HG02642 (cell line): ENCODE results near the gene TXLNB.

Experiments used
- ATAC-seq: cut with Tn5 transposase; IDR thresholded peaks from one replicate; pipeline ENCODE4 v1.9.1; 2021; ENCODE audit warnings: mild to moderate bottlenecking; ENCODE audit not compliant: unreplicated experiment, poor library complexity

Gene TXLNB

DNA sequence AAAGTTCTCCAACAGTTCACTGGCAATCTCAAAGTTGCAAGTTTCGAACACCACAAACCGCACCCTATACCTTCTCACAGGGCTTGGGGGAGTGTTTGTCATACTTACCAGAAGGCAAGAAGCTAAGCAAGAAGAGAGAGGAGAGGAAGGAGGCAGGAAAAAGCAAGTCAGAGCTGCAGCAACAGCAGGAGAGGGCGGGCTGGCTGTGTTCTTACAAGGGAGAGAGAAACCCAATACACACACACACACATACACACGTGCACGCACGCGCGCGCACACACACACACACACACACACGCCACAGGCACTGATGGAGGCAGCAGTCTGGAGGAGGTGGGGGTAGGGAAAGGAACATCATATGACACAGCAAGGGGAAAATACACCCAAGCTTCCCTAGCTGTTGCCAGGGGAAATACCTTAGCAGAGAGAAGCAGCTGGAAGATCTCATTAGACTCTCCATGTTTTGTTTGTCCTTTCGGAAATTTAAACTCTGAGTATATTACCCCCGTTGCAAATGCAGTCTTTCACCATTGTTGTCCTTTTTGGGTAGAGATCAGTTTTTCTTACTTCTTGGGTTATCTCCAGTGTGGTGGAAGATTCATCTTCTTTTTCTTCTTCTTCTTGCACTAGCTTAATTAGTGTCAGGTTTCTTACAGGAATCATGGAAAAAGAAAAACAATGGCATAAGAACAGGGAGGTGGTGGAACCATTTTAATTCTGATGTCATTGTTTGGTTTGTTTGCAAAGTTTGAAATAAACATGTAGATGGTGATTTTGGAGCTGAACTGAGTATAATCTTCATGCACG, at the start of gene TXLNB:
TXLNB (minus strand) TSS at position 186 of the 807 bp plus-strand sequence. CDS start 3,099 bp downstream, outside the sequence.
- ATAC-seq: peak; percentile 76

DNA sequence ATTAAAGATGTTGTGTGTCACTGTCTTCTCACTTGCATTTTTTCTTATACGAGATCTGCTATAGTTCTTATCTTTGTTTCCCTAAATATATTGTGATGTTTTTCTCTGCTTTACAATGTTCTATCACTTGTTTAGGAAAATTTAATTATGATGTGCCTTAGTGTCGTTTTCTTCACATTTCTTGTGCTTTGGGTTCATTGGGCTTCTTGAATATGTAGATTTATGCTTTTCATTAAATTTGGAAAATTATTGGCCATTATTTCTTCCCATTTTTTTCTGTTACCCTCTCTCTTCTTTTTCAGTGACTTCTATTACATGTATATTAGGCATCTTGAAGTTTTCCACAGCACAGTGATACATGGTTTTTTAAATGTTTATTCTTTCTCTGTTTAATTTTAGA, 49.3 kb upstream of the TXLNB start:
- no peak for ATAC-seq

GRCh38 chr6:139338795-139339194, 47.0 kb upstream of the TXLNB start:
- ATAC-seq: no peak

- ATAC-seq: no peak
Measured at GRCh38 chr6:139337830-139338229, 46.0 kb upstream of the TXLNB start.

GRCh38 chr6:139337001-139337400, 45.2 kb upstream of the TXLNB start:
- ATAC-seq: no peak

- ATAC-seq: no peak
Measured at GRCh38 chr6:139336488-139336887, 44.7 kb upstream of the TXLNB start.

- ATAC-seq: no peak
Measured at GRCh38 chr6:139335447-139336210, 43.8 kb upstream of the TXLNB start.

DNA sequence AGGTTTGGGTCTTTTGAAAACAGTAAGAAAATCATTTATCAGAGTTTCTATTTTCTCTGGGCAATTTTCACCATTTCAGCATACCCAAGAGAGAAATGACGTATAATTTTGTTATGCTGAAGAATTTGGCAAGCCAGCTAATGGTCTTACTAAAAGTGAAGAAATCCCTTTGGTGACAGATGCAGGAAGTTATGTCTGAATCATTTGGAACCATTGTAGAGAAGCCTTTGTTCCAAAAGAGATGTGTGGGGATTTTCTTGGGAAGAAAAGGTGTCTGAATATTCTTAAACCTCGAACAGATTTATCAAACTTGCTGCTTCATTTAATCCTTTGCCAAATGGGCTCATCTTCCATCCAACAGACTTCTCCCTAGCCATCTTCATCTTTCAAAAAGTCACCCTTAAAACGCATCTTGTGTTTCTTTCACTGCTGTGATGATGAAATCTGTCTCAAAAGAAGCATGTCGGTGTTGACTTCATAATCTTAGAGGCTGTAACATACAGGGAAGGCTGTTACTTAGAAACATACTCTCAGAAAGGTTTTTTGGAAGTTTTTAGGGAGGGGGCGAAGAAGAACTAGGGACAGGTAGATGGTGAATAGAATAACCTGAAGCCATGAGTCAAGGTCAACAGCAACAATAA, 43.1 kb upstream of the TXLNB start:
- no peak for ATAC-seq

GRCh38 chr6:139330826-139331500, 39.2 kb upstream of the TXLNB start:
- no peak for ATAC-seq

DNA sequence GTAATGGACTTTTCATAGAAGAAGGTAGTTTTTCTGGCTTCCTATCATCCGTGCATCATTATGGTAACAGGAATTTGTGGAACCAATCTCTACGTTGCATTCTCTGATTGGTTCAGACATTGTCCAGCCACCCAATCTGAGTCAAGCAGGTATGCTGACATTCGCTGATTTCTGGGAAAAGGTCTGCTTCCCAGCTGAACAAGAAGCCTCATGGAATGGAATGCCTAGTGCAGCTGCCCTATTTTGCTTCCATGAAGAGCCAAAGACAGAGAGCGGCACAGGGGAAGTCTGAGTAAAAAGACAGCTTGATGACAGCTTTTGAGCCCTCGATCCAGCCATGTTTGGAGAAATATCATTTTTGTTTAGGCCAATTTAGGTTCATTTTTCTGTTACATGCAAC, 38.5 kb upstream of the TXLNB start:
- ATAC-seq: no peak

DNA sequence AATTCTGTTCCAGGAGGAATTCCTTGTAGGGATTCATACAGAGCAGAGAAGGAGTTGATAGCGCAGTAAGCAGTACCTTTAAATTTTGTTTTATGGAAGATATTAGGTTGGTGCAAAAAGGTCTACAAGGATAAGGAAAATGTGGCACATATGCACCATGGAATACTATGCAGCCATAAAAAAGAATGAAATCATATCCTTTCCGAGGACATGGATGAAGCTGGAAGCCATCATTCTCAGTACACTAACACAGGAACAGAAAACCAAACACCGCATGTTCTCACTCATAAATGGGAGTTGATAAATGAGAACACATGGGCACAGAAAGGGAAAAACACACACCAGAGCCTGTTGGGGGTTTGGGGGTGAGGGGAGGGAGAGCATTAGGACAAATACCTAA, 37.4 kb upstream of the TXLNB start:
- ATAC-seq: no peak

GRCh38 chr6:139327038-139327437, 35.2 kb upstream of the TXLNB start:
- ATAC-seq: peak; percentile 79

DNA sequence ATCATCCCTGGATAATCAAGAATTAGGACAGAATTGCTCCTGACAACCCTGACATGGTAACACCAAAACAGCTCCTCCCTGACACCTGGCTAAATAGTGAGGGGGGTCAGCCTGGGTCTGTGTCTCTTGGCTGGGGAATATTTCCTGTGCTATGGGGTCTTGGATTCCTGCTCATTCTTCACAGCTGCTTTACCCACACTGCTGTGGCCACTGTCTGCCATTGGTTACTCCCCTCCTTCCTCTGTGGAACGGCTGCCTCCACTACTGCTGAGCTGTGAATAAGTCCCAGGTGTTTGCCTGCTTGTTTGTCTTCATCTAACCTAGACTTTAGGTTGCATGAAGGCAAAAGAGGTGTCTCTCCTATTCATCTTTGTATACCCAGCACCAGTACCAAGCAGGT, 33.9 kb upstream of the TXLNB start:
- ATAC-seq: no peak

- no peak for ATAC-seq
Measured at GRCh38 chr6:139325125-139325524, 33.3 kb upstream of the TXLNB start.

DNA sequence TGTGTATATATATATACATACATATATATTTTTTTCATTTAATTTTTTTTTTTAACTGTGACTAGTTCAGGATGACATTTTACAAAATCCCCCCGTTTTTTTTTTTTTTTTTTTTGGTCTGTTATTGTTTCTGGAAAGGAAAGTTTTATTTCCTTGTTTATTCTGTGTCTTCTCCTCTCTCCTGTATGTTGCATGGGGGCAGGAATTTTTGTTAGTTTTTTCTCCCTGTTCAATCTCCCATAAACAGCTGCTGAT, 32.4 kb upstream of the TXLNB start:
- no peak for ATAC-seq

GRCh38 chr6:139323511-139324300, 31.9 kb upstream of the TXLNB start:
- ATAC-seq: peak; percentile 30

DNA sequence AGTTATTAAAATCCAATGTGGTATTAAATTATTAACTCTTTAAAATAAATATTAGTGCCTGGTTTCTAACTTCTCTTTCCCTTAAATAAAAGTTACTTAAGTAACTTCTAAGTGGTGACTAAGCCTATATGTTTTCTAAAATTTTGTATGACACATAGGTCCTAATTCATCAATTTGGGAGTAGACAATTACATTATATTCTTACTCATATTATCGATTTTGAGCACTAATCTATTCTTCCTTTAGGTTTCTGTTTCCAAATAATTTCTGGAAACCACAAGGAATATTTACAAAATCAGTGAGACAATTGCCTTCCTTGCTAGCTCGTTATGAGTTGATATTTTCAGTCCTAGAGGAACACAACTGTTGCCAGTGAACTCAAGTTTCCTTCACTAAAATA, 28.3 kb upstream of the TXLNB start:
- no peak for ATAC-seq

GRCh38 chr6:139316622-139317317, 25.0 kb upstream of the TXLNB start:
- no peak for ATAC-seq

DNA sequence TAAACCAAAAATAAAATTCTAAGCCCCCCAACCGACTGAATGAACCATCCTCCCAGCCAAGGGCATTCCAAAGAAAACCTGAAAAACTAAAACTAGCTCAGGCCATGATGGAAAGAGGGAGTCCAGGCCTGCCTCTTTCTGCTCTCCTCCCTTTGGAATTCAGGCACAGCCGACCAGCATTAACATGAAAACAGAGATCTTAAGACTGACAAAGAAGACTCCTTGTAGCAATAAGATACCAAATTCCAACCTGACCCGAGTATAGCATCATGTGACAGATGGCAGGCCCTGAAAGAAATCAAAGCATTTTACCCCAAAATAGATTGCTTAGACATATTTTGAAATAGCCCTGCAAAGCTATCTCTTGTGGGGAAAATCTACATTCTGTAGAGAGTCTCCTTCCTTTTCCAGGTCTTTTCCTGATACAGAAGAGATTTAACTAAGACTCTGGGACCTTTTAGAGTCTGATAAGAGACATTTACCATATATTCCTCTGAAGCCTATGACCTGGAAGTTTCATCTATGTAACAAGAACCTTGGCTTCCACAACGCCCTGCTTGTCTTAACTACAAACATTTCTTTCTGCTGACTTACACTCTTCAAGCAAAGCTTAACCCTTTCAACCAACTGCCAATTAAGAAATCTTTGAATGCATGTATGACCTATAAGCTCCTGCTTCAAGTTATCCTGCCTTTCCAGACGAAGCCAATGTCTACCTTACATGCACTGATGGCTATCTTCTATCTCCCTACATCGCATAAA, 22.2 kb upstream of the TXLNB start:
- ATAC-seq: no peak
